GM23338 (cell line): ENCODE results near the gene NDE1. TPM values are rescaled to one million over a fixed set of nuclear protein-coding genes. Genes with fewer than 3 reads are reported as not detected.

Experiments used
- ATAC-seq: fragments of 200-7000 bp; cut with Tn5 transposase; 3 replicates; pipeline ENCODE4 v1.9.1; 2020
- DNase-seq: peaks from one replicate; pipeline ENCODE4 v3.0.0-alpha.2; 2015; ENCODE audit warnings: low spot score
- H2AFZ ChIP-seq: fragments of 200-600 bp; sonication (generic); 2 replicates; pipeline ENCODE4 v1.8.0; 2016; ENCODE audit warnings: antibody characterized with exemption, mild to moderate bottlenecking, moderate library complexity
- H3F3A ChIP-seq: fragments of 200-600 bp; sonication (generic); replicated peaks from 2 replicates; pipeline ENCODE4 v1.8.0; 2017; ENCODE audit warnings: antibody characterized with exemption, mixed run types, low read depth
- H3K27ac ChIP-seq: fragments of 200-600 bp; sonication (generic); 2 replicates; pipeline ENCODE4 v1.6.1; 2016; ENCODE audit warnings: low read depth
- H3K27me3 ChIP-seq: fragments of 200-600 bp; sonication (generic); 2 replicates; pipeline ENCODE4 v1.8.0; 2016; ENCODE audit warnings: mild to moderate bottlenecking, mixed run types, moderate library complexity; ENCODE audit not compliant: insufficient read depth
- H3K36me3 ChIP-seq: fragments of 200-600 bp; sonication (generic); 2 replicates; pipeline ENCODE4 v1.8.0; 2016; ENCODE audit warnings: mild to moderate bottlenecking; ENCODE audit not compliant: insufficient read depth
- H3K4me1 ChIP-seq: fragments of 200-600 bp; sonication (generic); 2 replicates; pipeline ENCODE4 v1.8.0; 2016; ENCODE audit warnings: mild to moderate bottlenecking, moderate library complexity; ENCODE audit not compliant: insufficient read depth
- H3K4me2 ChIP-seq: fragments of 200-600 bp; sonication (generic); 2 replicates; pipeline ENCODE4 v1.7.1; 2017; ENCODE audit warnings: mixed run types
- H3K4me3 ChIP-seq: fragments of 200-600 bp; sonication (generic); 2 replicates; pipeline ENCODE4 v1.6.1; 2016; ENCODE audit warnings: mixed run types
- H3K79me2 ChIP-seq: fragments of 200-600 bp; sonication (generic); replicated peaks from 2 replicates; pipeline ENCODE4 v1.8.0; 2017; ENCODE audit warnings: mild to moderate bottlenecking; ENCODE audit not compliant: insufficient read depth
- H3K9me2 ChIP-seq: fragments of 200-600 bp; sonication (generic); 2 replicates; pipeline ENCODE4 v1.8.0; 2017; ENCODE audit not compliant: insufficient read depth
- H4K20me1 ChIP-seq: fragments of 200-600 bp; sonication (generic); replicated peaks from 2 replicates; pipeline ENCODE4 v1.8.0; 2017; ENCODE audit warnings: mild to moderate bottlenecking; ENCODE audit not compliant: insufficient read depth
- H3K27ac Mint-ChIP-seq: 2 replicates; pipeline ENCODE4 v1.8.0; 2020; ENCODE audit warnings: inconsistent platforms, mild to moderate bottlenecking, moderate library complexity, mixed read lengths
- H3K27me3 Mint-ChIP-seq: 3 replicates; pipeline ENCODE4 v1.8.0; 2022; ENCODE audit warnings: low read depth, mild to moderate bottlenecking, moderate library complexity, mixed read lengths, inconsistent platforms; ENCODE audit not compliant: insufficient read depth, poor library complexity
- H3K36me3 Mint-ChIP-seq: 3 replicates; pipeline ENCODE4 v1.8.0; 2021; ENCODE audit warnings: low read depth, mild to moderate bottlenecking, inconsistent platforms, moderate library complexity, mixed read lengths
- H3K4me1 Mint-ChIP-seq: 3 replicates; pipeline ENCODE4 v1.8.0; 2020; ENCODE audit warnings: mild to moderate bottlenecking, inconsistent platforms, mixed read lengths
- H3K4me3 Mint-ChIP-seq: 3 replicates; pipeline ENCODE4 v1.8.0; 2021; ENCODE audit warnings: moderate library complexity, mild to moderate bottlenecking, inconsistent platforms, mixed read lengths
- H3K9me3 Mint-ChIP-seq: 3 replicates; pipeline ENCODE4 v1.8.0; 2020; ENCODE audit warnings: moderate library complexity, mild to moderate bottlenecking, inconsistent platforms, mixed read lengths
- CREB1 ChIP-seq: fragments of 250-450 bp; sonication (Bioruptor Pico); IDR thresholded peaks from 2 replicates; pipeline ENCODE4 v1.5.0; 2020; ENCODE audit warnings: low read depth, mild to moderate bottlenecking, moderate library complexity
- ETS1 ChIP-seq: IDR thresholded peaks from 2 replicates; pipeline ENCODE4 v1.6.1; 2016; ENCODE audit warnings: antibody characterized with exemption
- EZH2 ChIP-seq: fragments of 200-600 bp; sonication (generic); IDR thresholded peaks from one replicate; pipeline ENCODE4 v1.8.0; 2017; ENCODE audit warnings: antibody characterized with exemption, mild to moderate bottlenecking, low read depth; ENCODE audit not compliant: unreplicated experiment
- EZH2phosphoT487 ChIP-seq: fragments of 200-600 bp; sonication (generic); IDR thresholded peaks from one replicate; pipeline ENCODE4 v1.8.1; 2018; ENCODE audit warnings: antibody characterized with exemption; ENCODE audit not compliant: unreplicated experiment
- JUNB ChIP-seq: IDR thresholded peaks from one replicate; pipeline ENCODE4 v1.6.1; 2016; ENCODE audit warnings: antibody characterized with exemption; ENCODE audit not compliant: unreplicated experiment
- NANOG ChIP-seq: IDR thresholded peaks from 2 replicates; pipeline ENCODE4 v1.6.1; 2016; ENCODE audit warnings: antibody characterized with exemption, borderline replicate concordance
- POLR2AphosphoS5 ChIP-seq: IDR thresholded peaks from 2 replicates; pipeline ENCODE4 v1.6.1; 2016; ENCODE audit warnings: antibody characterized with exemption, low read depth
- REST ChIP-seq: IDR thresholded peaks from one replicate; pipeline ENCODE4 v1.6.1; 2018; ENCODE audit warnings: antibody characterized with exemption; ENCODE audit not compliant: unreplicated experiment
- STAT1 ChIP-seq: IDR thresholded peaks from one replicate; pipeline ENCODE4 v1.6.1; 2016; ENCODE audit warnings: antibody characterized with exemption; ENCODE audit not compliant: unreplicated experiment
- ZNF114 ChIP-seq: fragments of 250-450 bp; sonication (Bioruptor Pico); IDR thresholded peaks from 2 replicates; pipeline ENCODE4 v1.5.0; 2020; ENCODE audit warnings: mild to moderate bottlenecking, moderate library complexity
- ZNF331 ChIP-seq: fragments of 250-450 bp; sonication (Bioruptor Pico); IDR thresholded peaks from 2 replicates; pipeline ENCODE4 v1.5.0; 2020; ENCODE audit warnings: low read depth, mild to moderate bottlenecking, moderate library complexity
- polyA plus RNA-seq: library from polyadenylated mRNA; unstranded; fragments of >200 nt; fragmentation: Nextera tagmentation; extraction: Ambion mirVana; gene quantifications from 2 replicates; pipeline ENCODE4 v1.2.1, GENCODE V29; 2016
- total RNA-seq: library from RNA; depleted of rRNA; stranded (reverse); fragments of >200 nt; shearing (Covaris generic); gene quantifications from 2 replicates; pipeline ENCODE4 v1.2.3, GENCODE V29; 2014
- TF ChIP-seq, protein P1 (sequence below), 2 experiments: fragments of 200-600 bp in 1 of 2; sonication (generic) in 1 of 2; conservative IDR thresholded peaks; 2 replicates each; pipeline versions ENCODE4 v1.5.1 to v1.6.1; 2016 to 2017; ENCODE audit warnings: antibody characterized with exemption in 2 of 2, low read depth in 2 of 2, mild to moderate bottlenecking in 2 of 2, moderate library complexity in 1 of 2
- TF ChIP-seq, protein P2 (sequence below): fragments of 250-450 bp; sonication (Bioruptor Pico); IDR thresholded peaks from 2 replicates; pipeline ENCODE4 v1.5.0; 2020; ENCODE audit warnings: mild to moderate bottlenecking, moderate library complexity

The NDE1 gene
- total and polyA plus RNA-seq, 2 experiments from 2014 or later = 13.0 to 22.9 TPM

- ATAC-seq = peak; percentile 78
- no peak overlapping the region for H3K27ac Mint-ChIP-seq
Measured at GRCh38 chr16:15736529-15736928, 86.5 kb downstream of the NDE1 start.

More at GRCh38 chr16:15736529-15736928, 86.5 kb downstream of the NDE1 start:
- Mint-ChIP-seq H3K4me1 (peaks cover 5% of the 10 kb centered on the region), H3K9me3 (no peaks in the 10 kb centered on the region; the same call in 2 of the 3 replicates), H3K36me3 (no peaks in the 10 kb centered on the region), H3K27me3 (peaks cover 4% of the 10 kb centered on the region), H3K4me3 (no peak overlapping the region)
- Histone ChIP-seq H3K9me2 (no peaks in the 10 kb centered on the region), H3F3A (no peaks in the 10 kb centered on the region), H4K20me1 (no peaks in the 10 kb centered on the region), H3K27ac (0 out of 2 replicates have a peak overlapping the region, but pooled peaks have one; percentile 1), H3K27me3 (no peaks in the 10 kb centered on the region), H3K4me1 (no peaks in the 10 kb centered on the region), H2AFZ (no peak overlapping the region), H3K36me3 (no peaks in the 10 kb centered on the region), H3K79me2 (no peaks in the 10 kb centered on the region), H3K4me3 (no peak overlapping the region), H3K4me2 (no peak overlapping the region)
- DNase-seq = no peak
- TF ChIP-seq ZNF331 (CRISPR knock-in tag) (no peak), JUNB (no peak), ZNF114 (CRISPR knock-in tag) (no peak), REST (no peak), STAT1 (no peak), EZH2phosphoT487 (no peak), CREB1 (CRISPR knock-in tag) (no peak), EZH2 (no peak), POLR2AphosphoS5 (no peak), ETS1 (no peak), NANOG (no peak)
- TF ChIP-seq, protein P1, sequence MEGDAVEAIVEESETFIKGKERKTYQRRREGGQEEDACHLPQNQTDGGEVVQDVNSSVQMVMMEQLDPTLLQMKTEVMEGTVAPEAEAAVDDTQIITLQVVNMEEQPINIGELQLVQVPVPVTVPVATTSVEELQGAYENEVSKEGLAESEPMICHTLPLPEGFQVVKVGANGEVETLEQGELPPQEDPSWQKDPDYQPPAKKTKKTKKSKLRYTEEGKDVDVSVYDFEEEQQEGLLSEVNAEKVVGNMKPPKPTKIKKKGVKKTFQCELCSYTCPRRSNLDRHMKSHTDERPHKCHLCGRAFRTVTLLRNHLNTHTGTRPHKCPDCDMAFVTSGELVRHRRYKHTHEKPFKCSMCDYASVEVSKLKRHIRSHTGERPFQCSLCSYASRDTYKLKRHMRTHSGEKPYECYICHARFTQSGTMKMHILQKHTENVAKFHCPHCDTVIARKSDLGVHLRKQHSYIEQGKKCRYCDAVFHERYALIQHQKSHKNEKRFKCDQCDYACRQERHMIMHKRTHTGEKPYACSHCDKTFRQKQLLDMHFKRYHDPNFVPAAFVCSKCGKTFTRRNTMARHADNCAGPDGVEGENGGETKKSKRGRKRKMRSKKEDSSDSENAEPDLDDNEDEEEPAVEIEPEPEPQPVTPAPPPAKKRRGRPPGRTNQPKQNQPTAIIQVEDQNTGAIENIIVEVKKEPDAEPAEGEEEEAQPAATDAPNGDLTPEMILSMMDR (conservative IDR thresholded peaks at IDR 0.05; ENCODE audit: low read depth in 2 of 2) = no peak
- TF ChIP-seq, protein P2, sequence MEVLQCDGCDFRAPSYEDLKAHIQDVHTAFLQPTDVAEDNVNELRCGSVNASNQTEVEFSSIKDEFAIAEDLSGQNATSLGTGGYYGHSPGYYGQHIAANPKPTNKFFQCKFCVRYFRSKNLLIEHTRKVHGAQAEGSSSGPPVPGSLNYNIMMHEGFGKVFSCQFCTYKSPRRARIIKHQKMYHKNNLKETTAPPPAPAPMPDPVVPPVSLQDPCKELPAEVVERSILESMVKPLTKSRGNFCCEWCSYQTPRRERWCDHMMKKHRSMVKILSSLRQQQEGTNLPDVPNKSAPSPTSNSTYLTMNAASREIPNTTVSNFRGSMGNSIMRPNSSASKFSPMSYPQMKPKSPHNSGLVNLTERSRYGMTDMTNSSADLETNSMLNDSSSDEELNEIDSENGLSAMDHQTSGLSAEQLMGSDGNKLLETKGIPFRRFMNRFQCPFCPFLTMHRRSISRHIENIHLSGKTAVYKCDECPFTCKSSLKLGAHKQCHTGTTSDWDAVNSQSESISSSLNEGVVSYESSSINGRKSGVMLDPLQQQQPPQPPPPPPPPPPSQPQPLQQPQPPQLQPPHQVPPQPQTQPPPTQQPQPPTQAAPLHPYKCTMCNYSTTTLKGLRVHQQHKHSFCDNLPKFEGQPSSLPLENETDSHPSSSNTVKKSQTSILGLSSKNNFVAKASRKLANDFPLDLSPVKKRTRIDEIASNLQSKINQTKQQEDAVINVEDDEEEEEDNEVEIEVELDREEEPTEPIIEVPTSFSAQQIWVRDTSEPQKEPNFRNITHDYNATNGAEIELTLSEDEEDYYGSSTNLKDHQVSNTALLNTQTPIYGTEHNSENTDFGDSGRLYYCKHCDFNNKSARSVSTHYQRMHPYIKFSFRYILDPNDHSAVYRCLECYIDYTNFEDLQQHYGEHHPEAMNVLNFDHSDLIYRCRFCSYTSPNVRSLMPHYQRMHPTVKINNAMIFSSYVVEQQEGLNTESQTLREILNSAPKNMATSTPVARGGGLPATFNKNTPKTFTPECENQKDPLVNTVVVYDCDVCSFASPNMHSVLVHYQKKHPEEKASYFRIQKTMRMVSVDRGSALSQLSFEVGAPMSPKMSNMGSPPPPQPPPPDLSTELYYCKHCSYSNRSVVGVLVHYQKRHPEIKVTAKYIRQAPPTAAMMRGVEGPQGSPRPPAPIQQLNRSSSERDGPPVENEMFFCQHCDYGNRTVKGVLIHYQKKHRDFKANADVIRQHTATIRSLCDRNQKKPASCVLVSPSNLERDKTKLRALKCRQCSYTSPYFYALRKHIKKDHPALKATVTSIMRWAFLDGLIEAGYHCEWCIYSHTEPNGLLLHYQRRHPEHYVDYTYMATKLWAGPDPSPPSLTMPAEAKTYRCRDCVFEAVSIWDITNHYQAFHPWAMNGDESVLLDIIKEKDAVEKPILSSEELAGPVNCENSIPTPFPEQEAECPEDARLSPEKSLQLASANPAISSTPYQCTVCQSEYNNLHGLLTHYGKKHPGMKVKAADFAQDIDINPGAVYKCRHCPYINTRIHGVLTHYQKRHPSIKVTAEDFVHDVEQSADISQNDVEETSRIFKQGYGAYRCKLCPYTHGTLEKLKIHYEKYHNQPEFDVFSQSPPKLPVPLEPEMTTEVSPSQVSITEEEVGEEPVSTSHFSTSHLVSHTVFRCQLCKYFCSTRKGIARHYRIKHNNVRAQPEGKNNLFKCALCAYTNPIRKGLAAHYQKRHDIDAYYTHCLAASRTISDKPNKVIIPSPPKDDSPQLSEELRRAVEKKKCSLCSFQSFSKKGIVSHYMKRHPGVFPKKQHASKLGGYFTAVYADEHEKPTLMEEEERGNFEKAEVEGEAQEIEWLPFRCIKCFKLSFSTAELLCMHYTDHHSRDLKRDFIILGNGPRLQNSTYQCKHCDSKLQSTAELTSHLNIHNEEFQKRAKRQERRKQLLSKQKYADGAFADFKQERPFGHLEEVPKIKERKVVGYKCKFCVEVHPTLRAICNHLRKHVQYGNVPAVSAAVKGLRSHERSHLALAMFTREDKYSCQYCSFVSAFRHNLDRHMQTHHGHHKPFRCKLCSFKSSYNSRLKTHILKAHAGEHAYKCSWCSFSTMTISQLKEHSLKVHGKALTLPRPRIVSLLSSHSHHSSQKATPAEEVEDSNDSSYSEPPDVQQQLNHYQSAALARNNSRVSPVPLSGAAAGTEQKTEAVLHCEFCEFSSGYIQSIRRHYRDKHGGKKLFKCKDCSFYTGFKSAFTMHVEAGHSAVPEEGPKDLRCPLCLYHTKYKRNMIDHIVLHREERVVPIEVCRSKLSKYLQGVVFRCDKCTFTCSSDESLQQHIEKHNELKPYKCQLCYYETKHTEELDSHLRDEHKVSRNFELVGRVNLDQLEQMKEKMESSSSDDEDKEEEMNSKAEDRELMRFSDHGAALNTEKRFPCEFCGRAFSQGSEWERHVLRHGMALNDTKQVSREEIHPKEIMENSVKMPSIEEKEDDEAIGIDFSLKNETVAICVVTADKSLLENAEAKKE (CRISPR knock-in tag) = no peak
